ENCODE results near the gene C12orf42. TPM values are rescaled to one million over a fixed set of nuclear protein-coding genes. Genes with fewer than 3 reads are reported as not detected.

The C12orf42 gene
- total RNA-seq, 1 experiment from 2014 or later, result not detected

GRCh38 chr12:103348935-103349334 lies 146.8 kb downstream of the C12orf42 start:
- H3K27ac Mint-ChIP-seq (ENCODE audit: unreplicated experiment), result no peak overlapping the region
- no peak for TF ChIP-seq CTCF (IDR thresholded peaks at IDR 0.05; ENCODE audit: insufficient read depth in 1 of 2, low read depth in 1 of 2, low read length in 1 of 2, severe bottlenecking in 1 of 2, unreplicated experiment in 1 of 2)
- Histone ChIP-seq H3K9me3 (no peaks in the 10 kb centered on the region), H3K4me1 (no peaks in the 10 kb centered on the region), H3K27me3 (replicated peaks; ENCODE audit: control insufficient read depth, insufficient read depth, low read length) (no peaks in the 10 kb centered on the region), H3K4me3 (ENCODE audit: low read depth, low read length) (no peak overlapping the region), H3K36me3 (ENCODE audit: control insufficient read depth, insufficient read depth, low read length) (no peaks in the 10 kb centered on the region)
- no peak for DNase-seq
- H3K4me3 Mint-ChIP-seq (ENCODE audit: unreplicated experiment), result no peak overlapping the region
- intact Hi-C loops (cut with micrococcal nuclease; ENCODE audit: unreplicated experiment), result no loop called here
- no peaks in the 10 kb centered on the region for H3K36me3 Mint-ChIP-seq (ENCODE audit: insufficient read depth, unreplicated experiment)
- no peaks in the 10 kb centered on the region for H3K4me1 Mint-ChIP-seq (ENCODE audit: low read depth, unreplicated experiment)
- H3K9me3 Mint-ChIP-seq (ENCODE audit: unreplicated experiment), result no peaks in the 10 kb centered on the region
- BruUV-seq (replicated peaks), result no TSS peak
- ChIA-PET POLR2A (no interaction called here), CTCF (no interaction called here)
- no peaks in the 10 kb centered on the region for H3K27me3 Mint-ChIP-seq (ENCODE audit: insufficient read depth, unreplicated experiment)

- Mint-ChIP-seq H3K4me3 (ENCODE audit: unreplicated experiment) (no peak overlapping the region), H3K27ac (ENCODE audit: unreplicated experiment) (no peak overlapping the region), H3K36me3 (ENCODE audit: insufficient read depth, unreplicated experiment) (no peaks in the 10 kb centered on the region), H3K9me3 (ENCODE audit: unreplicated experiment) (peaks cover 9% of the 10 kb centered on the region), H3K4me1 (ENCODE audit: low read depth, unreplicated experiment) (no peaks in the 10 kb centered on the region), H3K27me3 (ENCODE audit: insufficient read depth, unreplicated experiment) (no peaks in the 10 kb centered on the region)
- ChIA-PET CTCF (no interaction called here), POLR2A (no interaction called here)
- BruUV-seq (replicated peaks), result no TSS peak
- no peak for DNase-seq
- TF ChIP-seq CTCF (IDR thresholded peaks at IDR 0.05; ENCODE audit: insufficient read depth in 1 of 2, low read depth in 1 of 2, low read length in 1 of 2, severe bottlenecking in 1 of 2, unreplicated experiment in 1 of 2), result no peak
- H3K9me3 ChIP-seq, result 0 out of 2 replicates have a peak, but pooled peaks cover 3% of the 10 kb centered on the region
- intact Hi-C loops (cut with micrococcal nuclease; ENCODE audit: unreplicated experiment), result no loop called here
- no peaks in the 10 kb centered on the region for H3K36me3 ChIP-seq (ENCODE audit: control insufficient read depth, insufficient read depth, low read length)
- H3K4me3 ChIP-seq (ENCODE audit: low read depth, low read length), result no peak overlapping the region
- no peaks in the 10 kb centered on the region for H3K27me3 ChIP-seq (replicated peaks; ENCODE audit: control insufficient read depth, insufficient read depth, low read length)
- H3K4me1 ChIP-seq, result no peaks in the 10 kb centered on the region
These were observed 158.8 kb downstream of the C12orf42 start for GRCh38 chr12:103336940-103337339.

DNA sequence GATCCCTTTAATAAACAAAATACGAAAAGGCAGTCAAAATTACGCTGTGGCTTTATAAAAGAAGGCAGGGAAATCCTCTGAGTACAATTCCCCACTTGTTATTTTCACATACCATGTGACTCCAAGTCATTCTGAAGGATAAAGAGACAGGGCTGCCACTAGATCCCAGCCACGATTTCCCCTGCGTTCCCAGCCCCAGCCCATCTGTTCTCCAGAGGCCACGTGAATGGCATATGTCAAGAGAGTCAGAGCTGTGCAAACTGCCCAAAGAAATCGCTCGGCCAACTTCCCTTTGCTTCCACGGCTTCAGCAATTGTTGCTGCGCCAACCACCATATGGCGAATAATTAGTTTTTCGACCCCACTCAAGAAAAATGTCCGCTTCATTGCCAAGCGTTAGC lies 161.3 kb downstream of the C12orf42 start:
- no peaks in the 10 kb centered on the region for H3K4me1 Mint-ChIP-seq (ENCODE audit: low read depth, unreplicated experiment)
- no peaks in the 10 kb centered on the region for H3K27me3 Mint-ChIP-seq (ENCODE audit: insufficient read depth, unreplicated experiment)

More for the DNA sequence above, 161.3 kb downstream of the C12orf42 start:
- DNase-seq, result no peak
- Histone ChIP-seq H3K4me1 (no peaks in the 10 kb centered on the region), H3K36me3 (ENCODE audit: control insufficient read depth, insufficient read depth, low read length) (no peaks in the 10 kb centered on the region), H3K9me3 (no peaks in the 10 kb centered on the region), H3K27me3 (replicated peaks; ENCODE audit: control insufficient read depth, insufficient read depth, low read length) (no peaks in the 10 kb centered on the region), H3K4me3 (ENCODE audit: low read depth, low read length) (no peak overlapping the region)
- TF ChIP-seq CTCF (IDR thresholded peaks at IDR 0.05; ENCODE audit: insufficient read depth in 1 of 2, low read depth in 1 of 2, low read length in 1 of 2, severe bottlenecking in 1 of 2, unreplicated experiment in 1 of 2), result no peak
- H3K4me3 Mint-ChIP-seq (ENCODE audit: unreplicated experiment), result no peak overlapping the region
- no peaks in the 10 kb centered on the region for H3K36me3 Mint-ChIP-seq (ENCODE audit: insufficient read depth, unreplicated experiment)
- BruUV-seq (replicated peaks), result no TSS peak
- H3K9me3 Mint-ChIP-seq (ENCODE audit: unreplicated experiment), result no peaks in the 10 kb centered on the region
- CTCF ChIA-PET, result no interaction called here
- no peak overlapping the region for H3K27ac Mint-ChIP-seq (ENCODE audit: unreplicated experiment)
- intact Hi-C loops (cut with micrococcal nuclease; ENCODE audit: unreplicated experiment), result no loop called here
- POLR2A ChIA-PET, result no interaction called here

Measured in Caco-2 (cell line).